BJ (cell line): ENCODE data around the gene TOX3. TPM values are rescaled to one million over a fixed set of nuclear protein-coding genes. Genes with fewer than 3 reads are reported as not detected.

Source experiments
- CTCF ChIA-PET: fragments of 350-600 bp; formaldehyde crosslinking; extraction: SDS; loops from one replicate; lab custom pipeline; 2021; ENCODE audit warnings: antibody characterized with exemption, inconsistent platforms; lab: Yijun Ruan, JAX
- POLR2A ChIA-PET: fragments of 300-600 bp; sonication (Branson Sonifier 250); formaldehyde crosslinking; extraction: SDS; loops from one replicate; lab custom pipeline; 2021; ENCODE audit warnings: antibody characterized with exemption; lab: Charles Lee
- DNase-seq: peaks from one replicate; pipeline ENCODE4 v3.0.0-alpha.2; 2011; ENCODE audit warnings: low read depth
- H3K27me3 ChIP-seq: 2 replicates; pipeline ENCODE4 v1.6.0; 2011; ENCODE audit warnings: low read length; ENCODE audit not compliant: control insufficient read depth, insufficient read depth
- H3K36me3 ChIP-seq: 2 replicates; pipeline ENCODE4 v1.5.1; 2011; ENCODE audit warnings: low read length; ENCODE audit not compliant: control insufficient read depth, insufficient read depth
- H3K4me3 ChIP-seq: 2 replicates; pipeline ENCODE4 v1.5.1; 2011; ENCODE audit warnings: low read depth, mild to moderate bottlenecking, control low read depth, low read length
- CTCF ChIP-seq: IDR thresholded peaks from 2 replicates; pipeline ENCODE4 v1.5.1; 2011; ENCODE audit warnings: low read depth, mild to moderate bottlenecking, control low read depth, inconsistent platforms, low read length, moderate library complexity; ENCODE audit not compliant: insufficient read depth
- polyA plus RNA-seq: library from polyadenylated mRNA; depleted of rRNA; stranded (reverse); fragments of >200 nt; gene quantifications from 2 replicates; pipeline ENCODE4 v1.2.3, GENCODE V29; 2011

Gene TOX3
- polyA plus RNA-seq, 1 experiment = not detected

GRCh38 chr16:52518884-52519283 is 28.1 kb downstream of the TOX3 start:
- Histone ChIP-seq H3K27me3 (no peaks in the 10 kb centered on the region), H3K4me3 (no peak overlapping the region), H3K36me3 (no peaks in the 10 kb centered on the region)
- no peak for TF ChIP-seq CTCF
- DNase-seq = no peak
- ChIA-PET POLR2A (no interaction called here), CTCF (no interaction called here)

- Histone ChIP-seq H3K4me3 (no peak overlapping the region), H3K27me3 (no peaks in the 10 kb centered on the region), H3K36me3 (no peaks in the 10 kb centered on the region)
- ChIA-PET CTCF (no interaction called here), POLR2A (no interaction called here)
- no peak for TF ChIP-seq CTCF
- DNase-seq = no peak
Observed at GRCh38 chr16:52515068-52515671, 31.8 kb downstream of the TOX3 start.

GRCh38 chr16:52512297-52512987 is 34.5 kb downstream of the TOX3 start:
- no peak for DNase-seq
- no peaks in the 10 kb centered on the region for H3K36me3 ChIP-seq
- no peak for TF ChIP-seq CTCF
- ChIA-PET POLR2A (no interaction called here), CTCF (no interaction called here)
- H3K4me3 ChIP-seq = no peak overlapping the region
- no peaks in the 10 kb centered on the region for H3K27me3 ChIP-seq

GRCh38 chr16:52501746-52502145 is 45.2 kb downstream of the TOX3 start:
- TF ChIP-seq CTCF = no peak
- DNase-seq = no peak
- Histone ChIP-seq H3K27me3 (no peaks in the 10 kb centered on the region), H3K36me3 (no peaks in the 10 kb centered on the region), H3K4me3 (no peak overlapping the region)
- ChIA-PET CTCF (no interaction called here), POLR2A (no interaction called here)

- CTCF ChIA-PET = no interaction called here
- Histone ChIP-seq H3K27me3 (no peaks in the 10 kb centered on the region), H3K36me3 (no peaks in the 10 kb centered on the region), H3K4me3 (no peak overlapping the region)
- no peak for DNase-seq
- TF ChIP-seq CTCF = no peak
- POLR2A ChIA-PET = no interaction called here
Observed at GRCh38 chr16:52500963-52501362, 46.0 kb downstream of the TOX3 start.
